ENCODE data around the gene SMIM44.

SMIM44 gene

GRCh38 chr19:3481241-3482090 lies 1.8 kb downstream of the SMIM44 start:
- FAIRE-seq (no peak), DNase-seq (ENCODE audit: insufficient read length, low spot score) (no peak)
- TF ChIP-seq POLR2A (IDR thresholded peaks at IDR 0.05; ENCODE audit: low read depth, low read length) = no peak

GRCh38 chr19:3480383-3481091 lies 2.7 kb downstream of the SMIM44 start, which contains the start of gene SMIM24:
Gene SMIM24, minus strand, starts transcription at chr19:3480525. Its CDS starts 62 bp downstream, at chr19:3480463.
- FAIRE-seq = no peak
- DNase-seq (ENCODE audit: insufficient read length, low spot score) = no peak
- no peak for TF ChIP-seq POLR2A (IDR thresholded peaks at IDR 0.05; ENCODE audit: low read depth, low read length)

DNA sequence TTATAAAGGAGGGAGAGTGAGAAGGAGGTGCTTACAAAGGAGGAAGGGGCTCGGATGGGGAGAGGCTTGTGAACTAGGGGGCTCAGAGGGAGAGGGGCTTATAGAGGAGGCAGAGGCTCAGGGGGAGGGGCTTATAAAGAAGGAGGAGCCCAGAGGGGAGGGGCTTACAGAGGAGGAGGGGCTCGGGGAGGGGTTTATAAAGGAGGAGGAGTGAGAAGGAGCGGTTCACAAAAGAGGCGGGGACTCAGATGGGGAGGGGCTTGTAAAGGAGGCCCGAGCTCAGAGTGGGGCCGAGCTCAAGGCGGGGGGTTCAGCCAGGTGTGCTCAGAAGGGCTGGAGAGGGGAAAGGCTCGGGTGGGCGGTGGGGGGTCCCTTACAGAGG lies 3.4 kb downstream of the SMIM44 start:
- DNase-seq (ENCODE audit: insufficient read length, low spot score) (no peak), FAIRE-seq (no peak)
- no peak for TF ChIP-seq POLR2A (IDR thresholded peaks at IDR 0.05; ENCODE audit: low read depth, low read length)

DNA sequence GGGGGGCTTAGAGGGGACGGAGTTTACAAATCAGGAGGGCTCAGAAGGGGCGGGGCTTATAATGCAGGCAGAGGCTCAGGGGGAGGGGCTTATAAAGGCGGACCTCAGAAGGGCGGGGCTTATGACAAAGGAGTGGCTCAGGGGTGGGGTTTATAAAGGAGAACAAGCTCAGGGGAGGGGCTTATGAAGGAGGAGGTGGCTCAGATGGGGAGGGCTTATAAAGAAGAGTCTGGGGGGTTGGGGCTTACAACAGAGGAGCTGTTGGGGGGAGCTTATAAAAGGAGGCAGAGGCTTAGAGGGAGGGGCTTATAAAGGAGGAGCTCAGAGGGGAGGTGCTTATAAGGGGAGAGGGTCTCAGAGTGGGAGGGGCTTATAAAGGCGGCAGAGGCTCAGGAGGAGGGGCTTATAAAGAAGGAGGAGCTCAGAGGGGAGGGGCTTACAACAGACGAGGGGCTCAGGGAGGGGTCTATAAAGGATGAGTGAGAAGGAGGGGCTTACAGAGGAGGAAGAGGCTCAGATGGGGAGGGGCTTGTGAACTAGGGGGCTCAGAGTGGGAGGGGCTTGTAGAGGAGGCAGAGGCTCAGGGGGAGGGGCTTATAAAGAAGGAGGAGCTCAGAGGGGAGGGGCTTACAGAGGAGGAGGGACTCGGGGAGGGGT lies 3.9 kb downstream of the SMIM44 start:
- FAIRE-seq = no peak
- TF ChIP-seq POLR2A (IDR thresholded peaks at IDR 0.05; ENCODE audit: low read depth, low read length) = no peak
- DNase-seq (ENCODE audit: insufficient read length, low spot score) = no peak

DNA sequence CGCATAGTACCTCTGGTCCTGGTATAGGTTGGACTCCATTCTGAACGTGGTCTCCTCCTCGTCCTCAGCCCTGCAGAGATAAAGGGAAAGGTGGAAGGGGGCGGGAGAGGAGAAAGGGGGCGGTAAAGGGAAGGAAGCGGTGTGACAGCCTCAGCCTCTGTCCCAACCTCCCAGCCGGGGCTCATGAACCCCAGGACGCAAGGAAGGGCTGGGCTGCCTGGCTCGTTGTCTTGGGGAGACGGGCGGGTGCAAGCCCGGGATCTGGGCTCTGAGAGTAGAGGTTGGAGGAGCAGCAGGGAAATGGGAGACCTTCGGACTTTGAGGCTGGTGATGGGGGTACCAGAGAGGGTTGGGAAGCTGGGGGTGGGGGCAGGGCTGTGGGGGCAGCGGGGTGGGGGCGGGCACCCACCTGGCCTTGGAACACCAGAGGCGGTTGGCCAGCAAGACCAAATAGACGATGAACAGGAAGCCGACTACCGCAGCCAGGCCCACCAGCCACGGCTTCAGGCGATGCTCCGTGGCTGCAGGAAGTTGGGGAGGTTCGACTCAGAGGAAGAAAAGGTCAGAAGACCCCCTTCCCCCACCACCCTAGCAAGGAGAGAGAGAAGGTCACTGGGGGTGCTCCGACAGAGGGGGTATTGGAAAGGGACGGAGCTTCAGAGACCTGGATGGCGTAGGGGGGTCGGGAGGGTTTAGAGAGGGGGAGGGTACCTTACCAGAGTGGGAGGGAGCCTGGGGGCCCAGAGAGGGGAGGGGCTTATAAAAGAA lies 4.6 kb downstream of the SMIM44 start:
- no peak for DNase-seq (ENCODE audit: insufficient read length, low spot score)
- no peak for FAIRE-seq
- no peak for TF ChIP-seq POLR2A (IDR thresholded peaks at IDR 0.05; ENCODE audit: low read depth, low read length)

DNA sequence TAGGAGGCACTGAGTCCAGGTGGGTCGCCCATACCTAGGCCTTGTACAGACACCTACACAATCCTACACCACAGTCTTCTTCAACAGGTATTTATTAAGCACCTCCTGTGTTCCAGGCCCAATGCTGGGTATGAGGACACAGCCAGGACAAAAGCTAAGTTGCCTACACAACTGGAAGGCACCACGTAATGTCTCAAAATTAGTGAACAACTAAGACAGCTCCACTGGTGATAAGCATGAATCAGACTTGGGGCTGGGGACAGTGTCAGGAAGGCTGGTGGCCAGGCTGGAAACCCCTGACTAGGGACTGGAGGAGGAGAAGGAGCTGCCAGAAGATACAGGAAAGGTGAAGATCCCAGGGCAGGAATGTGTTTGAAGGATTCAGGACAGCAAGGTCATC lies 5.3 kb downstream of the SMIM44 start:
- no peak for DNase-seq (ENCODE audit: insufficient read length, low spot score)
- FAIRE-seq = no peak
- TF ChIP-seq POLR2A (IDR thresholded peaks at IDR 0.05; ENCODE audit: low read depth, low read length) = no peak

- FAIRE-seq (no peak), DNase-seq (ENCODE audit: insufficient read length, low spot score) (no peak)
- TF ChIP-seq POLR2A (IDR thresholded peaks at IDR 0.05; ENCODE audit: low read depth, low read length) = no peak
These were observed 5.7 kb downstream of the SMIM44 start for GRCh38 chr19:3477506-3477905.

DNA sequence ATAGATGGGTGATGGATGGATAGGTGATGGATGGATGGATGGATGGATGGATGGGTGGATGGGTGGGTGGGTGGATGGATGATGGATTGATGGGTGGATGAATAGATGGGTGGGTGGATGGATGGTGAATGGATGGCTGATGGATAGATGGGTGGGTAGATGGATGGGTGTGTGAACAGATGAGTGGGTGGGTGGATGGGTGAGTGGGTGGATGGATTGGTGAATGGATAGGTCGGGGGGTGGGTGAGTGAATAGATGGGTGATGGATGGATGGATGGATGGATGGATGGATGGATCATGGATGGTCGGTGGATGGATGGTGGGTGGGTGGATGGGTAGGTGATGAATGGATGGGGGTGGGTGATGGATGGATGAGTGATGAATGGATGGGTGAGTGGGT lies 6.4 kb downstream of the SMIM44 start:
- no peak for FAIRE-seq
- TF ChIP-seq POLR2A (IDR thresholded peaks at IDR 0.05; ENCODE audit: low read depth, low read length) = no peak
- DNase-seq (ENCODE audit: insufficient read length, low spot score) = no peak

GRCh38 chr19:3475449-3475848 lies 7.8 kb downstream of the SMIM44 start:
- FAIRE-seq = no peak
- no peak for TF ChIP-seq POLR2A (IDR thresholded peaks at IDR 0.05; ENCODE audit: low read depth, low read length)
- DNase-seq (ENCODE audit: insufficient read length, low spot score) = no peak

DNA sequence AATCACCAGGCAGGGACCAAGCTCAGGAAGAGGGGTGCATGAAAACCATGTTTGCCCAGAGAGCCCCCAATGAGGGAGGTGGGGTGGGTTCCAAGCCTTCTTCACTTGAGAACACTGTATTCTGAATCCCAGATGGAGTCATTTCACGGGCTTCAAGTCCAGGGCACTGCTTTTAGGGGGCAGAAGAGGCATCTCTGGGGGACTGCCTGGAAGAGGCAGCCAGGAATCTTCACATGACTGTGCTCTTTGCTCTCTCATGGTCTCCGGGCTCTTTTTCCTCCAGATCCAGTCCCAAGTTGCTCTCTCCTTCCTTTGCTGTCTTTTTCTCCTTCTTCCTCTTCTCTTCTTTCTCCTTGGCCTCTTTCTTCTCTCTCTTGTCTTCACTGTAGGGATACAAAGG lies 8.6 kb downstream of the SMIM44 start:
- no peak for DNase-seq (ENCODE audit: insufficient read length, low spot score)
- FAIRE-seq = no peak
- no peak for TF ChIP-seq POLR2A (IDR thresholded peaks at IDR 0.05; ENCODE audit: low read depth, low read length)

- no peak for FAIRE-seq
- no peak for DNase-seq (ENCODE audit: insufficient read length, low spot score)
- TF ChIP-seq POLR2A (IDR thresholded peaks at IDR 0.05; ENCODE audit: low read depth, low read length) = no peak
These were observed 9.2 kb downstream of the SMIM44 start for GRCh38 chr19:3474010-3474409.

DNA sequence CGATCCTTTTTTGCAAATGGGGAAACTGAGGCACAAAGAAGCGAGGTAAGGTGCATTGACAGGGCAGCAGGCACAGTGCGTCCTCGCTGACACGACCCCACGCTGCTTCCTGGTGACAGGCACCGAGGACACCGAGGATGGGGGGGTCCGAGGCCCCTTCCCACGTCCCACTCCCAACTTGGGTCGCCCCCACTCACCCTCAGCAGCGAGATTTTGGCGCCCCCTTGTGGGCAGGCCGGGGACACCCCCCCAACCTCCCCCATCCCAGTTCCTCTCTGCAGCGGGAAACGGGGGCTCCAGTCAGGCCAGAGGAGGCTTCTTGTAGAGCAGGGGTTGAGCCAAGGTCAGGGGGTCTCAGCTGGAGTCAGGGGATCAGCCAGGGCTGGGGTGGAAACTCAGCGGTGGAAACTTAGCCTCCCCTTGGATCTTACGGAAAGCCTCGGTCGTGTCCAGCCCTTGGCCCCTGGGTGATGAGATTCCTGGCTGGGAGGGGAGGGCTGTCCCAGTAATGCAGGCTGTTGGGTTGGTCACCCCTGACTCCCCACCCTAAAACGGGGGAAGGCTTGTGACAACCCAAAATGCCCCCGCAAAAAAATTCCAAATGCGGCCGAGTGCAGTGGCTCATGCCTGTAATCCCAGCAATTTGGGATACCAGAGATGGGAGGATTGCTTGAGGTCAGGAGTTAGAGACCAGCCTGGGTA lies 11.1 kb downstream of the SMIM44 start:
- FAIRE-seq = no peak
- TF ChIP-seq POLR2A (IDR thresholded peaks at IDR 0.05; ENCODE audit: low read depth, low read length) = no peak
- no peak for DNase-seq (ENCODE audit: insufficient read length, low spot score)

DNA sequence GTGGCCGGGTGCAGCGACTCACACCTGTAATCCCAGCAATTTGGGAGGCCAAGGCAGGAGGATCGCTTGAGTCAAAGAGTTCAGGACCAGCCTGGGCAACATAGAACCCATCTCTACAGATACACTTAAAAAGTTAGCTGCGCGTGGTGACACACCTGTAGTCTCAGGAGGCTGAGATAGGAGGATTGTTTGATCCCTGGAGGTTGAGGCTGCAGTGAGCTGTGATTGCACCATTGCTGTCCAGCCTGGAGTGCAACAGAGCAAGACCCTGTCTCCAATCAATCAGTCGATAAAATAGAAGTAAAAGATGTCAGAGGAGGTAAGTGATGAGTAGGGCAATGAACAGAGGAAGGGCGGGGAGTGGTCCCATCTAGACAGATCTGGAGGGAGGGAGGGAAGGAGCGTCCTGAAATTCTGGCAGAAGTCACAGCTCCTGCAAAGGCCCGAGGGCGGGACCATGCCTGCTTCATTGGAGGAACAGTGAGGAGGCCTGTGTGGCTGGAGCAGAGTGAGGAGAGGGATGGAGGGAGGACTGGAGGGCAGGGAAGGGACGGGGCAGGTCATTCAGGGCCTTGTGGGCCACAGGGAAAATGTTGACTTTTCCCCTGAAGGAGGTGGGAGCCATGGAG lies 12.6 kb downstream of the SMIM44 start:
- no peak for TF ChIP-seq POLR2A (IDR thresholded peaks at IDR 0.05; ENCODE audit: low read depth, low read length)
- no peak for FAIRE-seq
- DNase-seq (ENCODE audit: insufficient read length, low spot score) = no peak

All from H54 (cell line).